Amniotic stem cell (primary cell): ENCODE results near the gene KCTD5.

Source experiments
- DNase-seq: peaks from one replicate; lab custom pipeline; 2025; lab: John Stamatoyannopoulos, UW

KCTD5 gene

DNA sequence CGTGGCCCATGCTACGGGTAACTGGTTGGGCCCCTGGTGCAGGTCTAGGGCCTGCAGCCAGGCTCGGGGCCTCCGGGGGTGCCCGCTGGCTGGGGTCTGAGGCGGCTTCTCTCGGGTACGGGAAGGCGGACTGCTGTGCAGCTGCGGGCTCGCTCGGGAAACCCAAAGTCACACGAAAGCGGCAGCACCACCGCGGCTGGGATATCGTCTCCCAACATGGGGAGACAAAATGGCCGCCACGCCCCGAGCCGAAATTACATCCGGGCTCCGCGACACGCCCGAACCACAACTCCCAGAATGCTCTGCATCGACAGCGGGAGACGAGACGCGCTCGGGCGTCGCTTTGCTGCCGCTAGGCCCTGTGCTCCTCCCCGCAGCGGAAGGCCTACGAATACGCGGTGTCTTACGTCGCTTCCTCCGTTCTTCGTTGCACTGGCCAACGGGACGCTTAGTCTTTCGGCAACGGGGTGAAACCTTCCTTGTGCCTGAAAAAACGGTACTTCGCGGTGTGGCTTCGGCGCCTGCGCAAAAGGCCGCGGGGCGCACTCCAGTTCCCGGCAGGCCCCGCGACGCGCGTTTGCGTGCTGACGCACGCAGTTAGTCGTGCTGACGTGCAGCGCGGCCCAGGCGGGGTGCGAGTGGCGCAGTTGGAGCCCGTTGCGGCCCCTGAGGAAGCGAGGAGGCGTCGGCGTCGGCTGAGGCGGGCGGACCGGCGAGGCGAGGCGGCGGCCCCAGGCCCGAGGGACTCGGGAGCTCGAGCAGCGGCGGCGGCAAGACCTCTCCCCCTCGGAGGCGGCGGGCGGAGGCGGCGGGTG lies 69.9 kb downstream of the KCTD5 start, which contains the start of gene SRRM2:
SRRM2 (plus strand) TSS at position 604 of the 815 bp plus-strand sequence. CDS start 3,727 bp downstream, outside the sequence.
- peak; percentile 89 for DNase-seq

DNA sequence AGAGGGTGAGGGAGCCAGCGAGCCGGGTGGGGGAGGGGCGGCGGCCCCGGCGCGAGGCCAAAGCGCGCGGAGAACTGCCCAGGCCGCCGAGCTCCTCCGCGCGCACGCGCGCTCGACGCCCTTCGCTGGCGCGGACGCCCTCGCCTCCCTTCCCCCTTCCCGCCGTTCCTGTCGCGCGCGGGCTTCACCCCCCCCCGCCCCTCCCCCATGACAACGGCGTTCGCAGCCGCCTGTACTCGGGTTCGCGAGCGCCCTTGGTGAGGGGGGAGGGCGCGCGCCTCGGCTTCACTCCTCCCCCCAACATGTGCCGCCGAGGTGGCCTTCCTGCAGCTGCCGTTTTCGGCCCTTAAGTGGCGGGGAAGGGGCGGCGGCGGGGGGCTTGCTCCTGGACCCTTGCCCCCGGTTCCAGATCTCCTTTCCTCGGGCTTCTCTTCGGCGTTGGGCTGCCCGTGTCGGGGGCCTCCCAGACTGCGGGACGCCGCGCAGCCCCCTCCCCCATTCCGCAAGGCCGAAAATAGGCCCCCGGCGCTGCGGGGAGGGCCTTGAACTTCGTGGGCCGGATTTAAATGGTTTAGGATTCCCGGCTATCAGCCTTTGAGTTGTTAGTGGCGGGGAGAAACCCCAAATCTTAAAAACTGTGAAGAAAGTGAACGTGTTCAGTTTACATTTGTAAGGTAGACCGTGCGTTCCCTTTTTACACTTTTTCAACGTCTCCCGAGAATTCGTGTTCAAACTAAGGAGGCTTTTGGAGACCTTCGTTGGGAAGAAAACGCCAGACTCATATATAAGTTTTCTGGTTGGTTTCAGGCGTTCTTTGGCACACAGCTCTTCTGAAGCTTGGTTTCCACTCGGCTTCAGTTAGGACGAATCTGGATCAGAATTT lies 70.8 kb downstream of the KCTD5 start:
- peak; percentile 47 for DNase-seq

- peak; percentile 7 for DNase-seq
Observed at GRCh38 chr16:2753733-2754020, 71.4 kb downstream of the KCTD5 start.

- no peak for DNase-seq
Observed at GRCh38 chr16:2755158-2755557, 72.8 kb downstream of the KCTD5 start.

DNA sequence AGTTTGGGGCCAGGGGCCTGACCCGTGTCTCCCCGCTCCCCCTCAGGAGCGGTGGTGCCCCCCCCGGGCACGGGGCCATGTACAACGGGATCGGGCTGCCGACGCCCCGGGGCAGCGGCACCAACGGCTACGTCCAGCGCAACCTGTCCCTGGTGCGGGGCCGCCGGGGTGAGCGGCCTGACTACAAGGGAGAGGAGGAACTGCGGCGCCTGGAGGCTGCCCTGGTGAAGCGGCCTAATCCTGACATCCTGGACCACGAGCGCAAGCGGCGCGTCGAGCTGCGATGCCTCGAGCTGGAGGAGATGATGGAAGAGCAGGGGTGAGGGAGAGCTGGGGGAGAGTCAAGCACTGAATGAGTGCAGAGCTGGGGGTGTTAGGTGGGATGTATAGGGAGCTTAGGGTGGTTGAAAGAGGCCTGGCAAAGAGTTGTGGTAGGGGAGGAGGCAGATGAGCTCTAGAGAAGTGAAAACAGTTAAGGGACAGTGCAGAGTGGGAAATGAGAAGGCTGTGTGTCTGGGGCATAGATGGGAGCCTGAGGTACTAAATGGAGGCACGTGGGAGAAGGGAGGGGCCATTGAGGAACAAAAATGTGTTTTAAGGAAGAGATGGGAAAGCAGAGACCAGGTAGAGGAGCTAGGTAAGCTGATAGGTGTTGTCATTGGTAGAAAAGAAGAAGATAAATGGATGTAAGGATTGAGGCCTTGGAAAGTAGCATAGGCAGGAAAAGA lies 74.1 kb downstream of the KCTD5 start:
- DNase-seq = no peak

GRCh38 chr16:2757344-2757743 lies 75.0 kb downstream of the KCTD5 start:
- no peak for DNase-seq
